T-helper 17 cell (primary cell): ENCODE results near the gene TAF10. TPM values are rescaled to one million over a fixed set of nuclear protein-coding genes. Genes with fewer than 3 reads are reported as not detected.

Experiments
- ATAC-seq: fragments of 150-1000 bp; cut with Tn5 transposase; 2 replicates; pipeline ENCODE4 v1.10.0; 2021; ENCODE audit warnings: mild to moderate bottlenecking, moderate library complexity
- DNase-seq, 3 donors: peaks; one replicate each; pipeline versions ENCODE4 v3.0.0 to v3.0.0-alpha.2; 2020 to 2021
- H3K9me3 ChIP-seq: one replicate; pipeline ENCODE4 v1.7.0; 2013; ENCODE audit warnings: low read length, mild to moderate bottlenecking; ENCODE audit not compliant: control insufficient read depth, poor library complexity, severe bottlenecking
- H3K27ac Mint-ChIP-seq: one replicate; pipeline ENCODE4 v1.8.0; 2022; ENCODE audit warnings: mild to moderate bottlenecking, moderate library complexity, mixed read lengths
- H3K27me3 Mint-ChIP-seq: one replicate; pipeline ENCODE4 v1.8.0; 2022; ENCODE audit warnings: mixed read lengths
- H3K36me3 Mint-ChIP-seq: one replicate; pipeline ENCODE4 v1.8.0; 2022; ENCODE audit warnings: low read depth, mixed read lengths
- H3K4me1 Mint-ChIP-seq: one replicate; pipeline ENCODE4 v1.8.0; 2022; ENCODE audit warnings: mild to moderate bottlenecking, mixed read lengths
- H3K4me3 Mint-ChIP-seq: one replicate; pipeline ENCODE4 v1.8.0; 2022; ENCODE audit warnings: mild to moderate bottlenecking, moderate library complexity, mixed read lengths
- total RNA-seq, 4 donors: library from RNA in 2 of 4; stranded (reverse) in 2 of 4; gene quantifications; one replicate each; pipeline ENCODE4 v1.2.3 and lab custom pipeline; 2022 to 2026

TAF10 gene
- total RNA-seq, 2 donors from 2014 or later: 124 to 132 TPM

DNA sequence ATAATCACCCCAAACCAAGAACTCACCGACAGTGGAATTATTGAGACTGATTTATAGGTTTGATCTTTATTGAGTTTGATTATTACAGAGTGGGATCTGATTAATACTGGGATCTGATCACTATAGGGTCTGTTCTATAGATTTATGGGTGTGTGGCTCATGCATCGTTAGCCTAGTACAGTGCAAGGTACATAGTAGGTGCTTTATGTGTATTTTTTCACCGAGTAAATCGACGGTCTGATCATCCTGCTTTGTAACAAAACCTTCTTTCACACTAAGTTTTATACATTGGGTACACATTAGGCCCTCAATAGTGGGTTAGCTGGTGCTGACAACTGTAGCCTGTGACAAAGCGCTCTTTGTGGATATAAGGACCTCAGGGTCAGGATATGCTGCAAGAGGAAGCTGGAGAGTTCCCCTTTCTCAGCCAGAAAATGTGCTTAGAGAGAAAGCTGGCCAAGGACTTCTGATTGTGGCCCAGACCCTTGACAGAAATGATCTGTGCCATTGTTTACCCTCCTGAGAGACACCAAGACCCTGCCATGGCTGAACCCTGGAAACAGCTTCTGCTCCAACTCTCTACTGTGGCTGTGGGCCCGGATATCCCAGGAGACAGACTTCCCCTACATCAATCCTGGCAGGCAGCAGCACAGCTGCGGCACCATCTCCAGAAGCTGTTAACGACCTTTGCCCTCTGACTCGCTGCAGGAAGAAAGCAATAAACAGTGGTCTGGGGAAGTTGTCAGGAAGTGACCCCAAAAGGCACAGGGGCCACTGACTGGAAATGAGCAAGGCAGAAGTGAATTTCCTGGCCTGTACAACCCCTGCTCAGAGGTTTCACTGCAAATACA is 23.3 kb upstream of the TAF10 start:
- H3K9me3 ChIP-seq: no peaks in the 10 kb centered on the region
- Mint-ChIP-seq H3K36me3 (no peaks in the 10 kb centered on the region), H3K27me3 (no peaks in the 10 kb centered on the region), H3K4me3 (no peak overlapping the region), H3K4me1 (peaks cover 10% of the 10 kb centered on the region), H3K27ac (no peak overlapping the region)
- DNase-seq: no peak
- ATAC-seq: no peak

DNA sequence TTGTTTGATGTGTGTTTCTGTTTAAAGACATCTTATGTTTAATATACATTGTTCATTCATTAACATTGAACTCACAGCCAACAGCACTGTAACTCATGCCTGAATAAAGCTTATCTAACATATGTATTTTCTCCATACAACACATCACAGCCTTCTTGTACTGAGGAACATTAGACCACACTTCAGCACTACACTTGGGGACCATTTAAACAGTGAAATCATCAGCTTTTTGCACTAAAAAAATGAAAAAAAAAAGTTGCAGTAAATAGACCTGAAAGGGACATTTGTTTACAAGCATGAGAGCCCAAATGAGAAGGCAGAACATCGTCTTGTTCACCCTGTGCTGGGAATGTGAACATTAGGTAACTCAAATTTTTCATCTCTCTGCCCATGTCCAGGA is 22.5 kb upstream of the TAF10 start:
- no peak overlapping the region for H3K27ac Mint-ChIP-seq
- H3K36me3 Mint-ChIP-seq: no peaks in the 10 kb centered on the region
- no peaks in the 10 kb centered on the region for H3K27me3 Mint-ChIP-seq
- H3K4me3 Mint-ChIP-seq: no peak overlapping the region
- ATAC-seq (no peak), DNase-seq (no peak)
- no peaks in the 10 kb centered on the region for H3K9me3 ChIP-seq
- peaks cover 10% of the 10 kb centered on the region for H3K4me1 Mint-ChIP-seq

DNA sequence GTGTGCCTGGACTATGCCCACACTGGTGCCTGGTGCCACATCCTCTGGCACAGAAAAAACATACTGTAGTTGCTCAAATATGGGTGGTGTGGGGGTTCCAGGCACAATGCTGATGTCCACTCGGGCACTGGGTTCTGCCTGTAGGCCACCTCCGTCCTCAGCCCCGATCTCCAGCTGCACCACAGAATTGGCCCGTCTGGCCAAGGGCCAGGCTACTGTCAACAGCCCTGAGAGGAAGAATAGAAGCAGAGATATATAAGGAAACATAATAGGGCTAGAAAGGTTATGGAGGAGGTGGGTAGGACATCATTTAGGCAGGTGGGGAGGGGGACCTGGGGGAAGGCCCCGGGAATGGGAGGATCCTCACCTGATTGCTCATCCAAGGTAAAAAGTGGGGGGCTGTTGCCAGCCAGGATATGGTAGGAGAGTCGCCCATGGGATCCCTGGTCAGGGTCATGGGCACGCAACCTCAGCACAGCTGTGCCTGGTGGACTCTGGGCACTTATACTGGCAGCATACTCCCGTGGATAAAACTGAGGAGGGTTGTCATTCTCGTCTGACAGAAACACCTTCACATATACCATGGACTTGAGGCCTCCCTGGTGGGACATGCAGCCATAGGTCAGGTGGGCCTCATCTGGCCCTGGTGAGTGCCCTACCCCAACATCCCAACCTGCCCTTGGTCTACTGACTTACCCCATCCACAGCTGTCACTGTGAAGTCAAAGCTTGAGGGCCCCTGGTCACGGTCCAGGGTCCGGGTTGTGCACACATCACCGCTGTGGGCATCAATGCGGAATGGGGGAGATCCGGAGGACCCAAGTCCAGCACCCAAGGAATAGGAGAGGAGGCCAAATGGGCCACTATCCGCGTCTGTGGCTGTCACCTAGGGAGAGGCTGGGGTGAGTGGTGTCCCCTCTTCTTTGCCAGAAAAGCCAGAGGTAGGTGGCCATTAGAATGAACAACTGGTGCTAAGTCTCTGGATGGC is 21.7 kb upstream of the TAF10 start:
- no peaks in the 10 kb centered on the region for H3K9me3 ChIP-seq
- H3K4me1 Mint-ChIP-seq: peaks cover 6% of the 10 kb centered on the region
- no peak overlapping the region for H3K27ac Mint-ChIP-seq

DNA sequence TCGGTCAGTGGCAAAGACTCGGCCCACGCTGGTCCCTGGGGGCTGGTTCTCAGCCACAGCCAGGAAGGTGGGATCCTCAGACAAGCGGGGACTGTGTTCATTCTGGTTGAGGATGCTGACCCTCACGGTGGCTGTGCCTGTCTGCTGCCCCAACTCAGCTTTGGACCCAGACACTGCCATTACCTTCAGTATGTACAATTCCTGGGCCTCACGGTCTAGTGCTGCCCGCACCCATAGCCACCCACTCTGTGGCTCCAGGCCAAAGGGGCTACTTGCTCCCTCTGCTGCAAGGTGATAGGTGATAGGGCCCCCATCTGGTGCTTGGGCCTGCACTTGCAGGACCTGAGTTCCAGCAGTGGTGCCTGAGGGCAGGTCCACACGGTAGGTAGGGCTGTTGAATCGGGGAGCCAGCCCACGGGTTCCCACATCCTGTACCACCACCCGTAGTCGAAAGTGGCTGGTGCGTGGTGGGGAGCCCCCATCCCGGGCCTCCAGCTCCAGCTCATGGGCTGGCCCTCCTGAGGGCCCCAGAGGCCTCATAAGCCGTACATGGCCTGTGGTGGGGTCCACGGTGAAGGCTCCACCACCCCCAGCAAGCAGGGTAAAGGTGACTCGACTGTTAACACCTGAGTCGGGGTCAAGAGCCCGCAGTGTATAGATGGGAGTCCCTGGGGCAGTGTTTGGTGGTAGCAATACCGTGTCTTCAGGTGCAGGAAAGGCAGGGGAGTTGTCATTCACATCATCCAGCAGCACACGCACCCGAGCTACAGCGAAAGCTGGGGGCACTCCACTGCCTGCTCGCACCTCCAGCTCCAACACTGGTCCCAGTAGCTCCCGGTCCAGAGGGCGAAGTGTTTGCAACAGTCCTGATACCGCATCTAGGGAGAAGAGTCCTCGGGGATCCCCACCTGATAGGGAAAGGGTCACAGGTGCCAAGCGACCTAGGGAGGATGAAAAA is 20.4 kb upstream of the TAF10 start:
- DNase-seq (no peak), ATAC-seq (no peak)
- H3K9me3 ChIP-seq: no peaks in the 10 kb centered on the region
- Mint-ChIP-seq H3K27ac (no peak overlapping the region), H3K4me3 (no peak overlapping the region), H3K36me3 (peaks cover 4% of the 10 kb centered on the region), H3K27me3 (no peaks in the 10 kb centered on the region), H3K4me1 (peaks cover 16% of the 10 kb centered on the region)

More for the DNA sequence above, 21.7 kb upstream of the TAF10 start:
- H3K4me3 Mint-ChIP-seq: no peak overlapping the region
- DNase-seq (no peak), ATAC-seq (no peak)
- no peaks in the 10 kb centered on the region for H3K27me3 Mint-ChIP-seq
- no peaks in the 10 kb centered on the region for H3K36me3 Mint-ChIP-seq

DNA sequence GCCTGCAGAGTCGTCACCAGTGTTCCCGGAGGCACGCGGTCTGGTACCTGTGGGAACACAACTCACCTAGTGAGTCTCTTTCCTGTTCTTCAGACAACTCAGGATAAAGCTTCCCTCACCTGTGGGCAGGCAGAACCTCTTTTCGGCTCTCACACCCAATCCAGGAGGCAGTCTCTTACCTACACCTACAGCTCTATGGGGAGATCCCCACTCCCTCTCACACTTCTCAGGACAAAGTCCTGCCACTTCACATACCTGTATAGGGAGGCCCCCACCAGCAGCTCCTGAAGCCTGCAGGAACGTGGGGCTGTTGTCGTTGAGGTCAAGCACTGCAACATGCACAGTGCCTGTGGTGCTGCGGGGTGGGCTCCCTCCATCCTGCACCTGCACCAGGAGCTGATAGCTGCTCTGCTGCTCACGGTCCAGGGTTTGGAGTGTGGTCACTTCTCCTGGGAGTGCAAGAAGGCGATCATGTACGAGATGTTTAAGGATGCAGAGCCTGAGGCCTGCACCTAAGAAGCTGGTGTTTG is 19.4 kb upstream of the TAF10 start:
- no peaks in the 10 kb centered on the region for H3K27me3 Mint-ChIP-seq
- peaks cover 4% of the 10 kb centered on the region for H3K36me3 Mint-ChIP-seq
- peak overlapping the region; percentile 29 for H3K27ac Mint-ChIP-seq
- H3K4me3 Mint-ChIP-seq: no peak overlapping the region
- DNase-seq: no peak
- ATAC-seq: no peak
- no peaks in the 10 kb centered on the region for H3K9me3 ChIP-seq
- peaks cover 18% of the 10 kb centered on the region for H3K4me1 Mint-ChIP-seq

DNA sequence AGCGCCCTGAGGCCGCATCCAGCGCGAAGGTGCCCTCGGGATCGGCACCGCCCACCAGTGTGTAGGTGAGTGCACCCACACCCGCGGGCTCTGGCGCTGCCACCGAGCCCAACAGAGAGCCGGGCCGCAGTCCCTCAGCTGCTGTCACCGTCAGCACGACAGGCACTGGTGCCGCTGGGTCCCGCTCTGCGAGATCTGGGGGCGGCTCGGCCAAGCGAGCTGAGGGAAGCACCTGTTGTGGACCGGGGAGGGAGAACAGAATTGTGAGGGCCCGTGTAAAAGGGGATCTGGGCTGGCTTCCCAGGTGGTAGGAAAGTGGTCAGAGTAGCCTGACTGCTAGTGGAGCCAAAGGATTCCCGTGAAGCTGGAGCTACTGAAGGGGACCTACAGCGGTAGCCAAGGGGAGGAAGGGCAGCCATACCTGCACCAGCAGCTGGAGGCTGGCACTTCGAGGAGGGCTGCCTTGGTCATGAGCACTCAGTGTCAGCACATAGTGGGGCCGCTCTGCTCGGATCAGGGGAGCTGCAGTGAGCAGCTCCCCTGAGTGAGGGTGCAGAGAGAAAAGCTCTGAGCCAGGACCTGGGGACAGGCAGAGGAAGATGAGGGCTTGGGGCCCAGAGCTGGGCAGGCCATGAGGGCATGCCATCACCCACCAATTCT is 18.7 kb upstream of the TAF10 start:
- no peaks in the 10 kb centered on the region for H3K9me3 ChIP-seq
- Mint-ChIP-seq H3K4me3 (no peak overlapping the region), H3K36me3 (peaks cover 4% of the 10 kb centered on the region), H3K27me3 (no peaks in the 10 kb centered on the region), H3K4me1 (peaks cover 19% of the 10 kb centered on the region), H3K27ac (peak overlapping the region; percentile 29)
- DNase-seq (no peak), ATAC-seq (no peak)

DNA sequence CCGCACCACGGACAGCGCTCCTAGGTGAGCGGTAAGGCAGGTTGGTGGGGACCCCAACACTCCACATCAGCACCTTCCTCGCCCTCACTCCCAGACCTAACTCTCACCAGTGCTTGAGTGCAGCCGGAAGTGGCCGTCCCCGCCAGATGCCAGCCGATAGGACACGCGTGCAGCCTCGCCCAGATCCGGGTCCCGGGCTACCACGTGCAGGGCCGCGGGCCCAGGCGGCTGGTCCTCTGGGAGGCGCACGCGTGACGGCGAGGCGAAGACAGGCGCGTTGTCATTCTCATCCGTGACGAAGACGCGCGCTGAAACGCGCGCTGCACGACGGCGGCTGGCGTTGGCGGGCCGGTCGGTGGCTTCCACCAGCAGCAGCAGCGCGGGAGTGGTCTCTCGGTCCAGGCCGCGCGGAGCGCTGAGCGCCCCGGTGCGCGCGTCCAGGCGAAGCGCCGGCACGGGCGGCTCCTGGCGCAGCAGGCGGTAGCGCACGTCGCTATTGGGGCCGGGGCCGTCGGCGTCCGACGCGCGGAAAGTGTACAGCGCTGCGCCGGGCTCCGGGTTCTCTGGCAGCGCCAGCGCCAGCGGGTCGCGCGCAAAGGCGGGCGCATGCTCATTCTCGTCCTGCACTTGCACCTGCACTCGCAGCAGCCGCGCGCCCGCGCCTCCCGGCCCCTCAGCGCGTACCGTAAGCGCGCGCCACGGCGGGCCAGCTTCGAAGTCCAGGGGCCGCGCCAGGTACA is 18.0 kb upstream of the TAF10 start:
- ATAC-seq (no peak), DNase-seq (no peak)
- peaks cover 4% of the 10 kb centered on the region for H3K36me3 Mint-ChIP-seq
- H3K4me3 Mint-ChIP-seq: no peak overlapping the region
- peaks cover 19% of the 10 kb centered on the region for H3K4me1 Mint-ChIP-seq
- H3K27me3 Mint-ChIP-seq: no peaks in the 10 kb centered on the region
- no peaks in the 10 kb centered on the region for H3K9me3 ChIP-seq
- no peak overlapping the region for H3K27ac Mint-ChIP-seq

DNA sequence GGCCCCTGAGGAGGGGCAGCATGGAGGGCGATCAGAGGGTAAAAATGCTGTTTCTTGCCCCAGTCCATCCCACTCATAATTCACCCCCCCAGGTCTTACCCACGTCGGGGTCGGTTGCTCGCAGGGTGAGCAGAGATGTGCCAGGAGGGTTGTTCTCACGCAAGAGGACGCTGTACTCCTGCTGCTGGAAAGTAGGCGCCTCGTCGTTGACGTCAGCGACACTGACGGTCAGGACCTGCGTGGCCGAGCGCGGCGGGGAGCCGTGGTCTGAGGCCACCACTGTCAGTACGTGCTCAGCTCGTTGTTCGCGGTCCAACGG is 17.5 kb upstream of the TAF10 start:
- DNase-seq (no peak), ATAC-seq (no peak)
- Mint-ChIP-seq H3K36me3 (peaks cover 4% of the 10 kb centered on the region), H3K4me3 (no peak overlapping the region), H3K27ac (no peak overlapping the region), H3K4me1 (peaks cover 19% of the 10 kb centered on the region), H3K27me3 (no peaks in the 10 kb centered on the region)
- H3K9me3 ChIP-seq: no peaks in the 10 kb centered on the region

DNA sequence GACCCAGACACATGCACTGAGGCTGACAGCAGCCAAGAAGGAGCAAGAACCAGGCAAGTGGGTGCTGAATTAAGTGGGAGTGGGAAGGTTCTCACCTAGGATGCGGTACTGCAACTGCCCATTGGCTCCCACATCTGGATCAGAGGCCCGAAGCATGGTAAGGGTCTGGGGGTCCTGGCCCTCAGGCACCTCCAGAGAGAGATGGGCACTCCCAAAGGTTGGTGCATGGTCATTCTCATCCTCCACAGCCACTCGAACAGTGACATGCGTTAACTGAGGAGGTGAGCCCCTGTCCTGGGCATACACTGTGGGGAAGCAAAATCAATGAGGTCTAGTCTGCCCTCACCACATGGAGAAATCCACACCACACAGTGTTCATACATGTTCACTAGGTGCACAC is 16.5 kb upstream of the TAF10 start:
- H3K27ac Mint-ChIP-seq: no peak overlapping the region
- H3K27me3 Mint-ChIP-seq: no peaks in the 10 kb centered on the region
- H3K4me1 Mint-ChIP-seq: peaks cover 19% of the 10 kb centered on the region
- H3K9me3 ChIP-seq: no peaks in the 10 kb centered on the region
- H3K4me3 Mint-ChIP-seq: no peak overlapping the region
- peaks cover 4% of the 10 kb centered on the region for H3K36me3 Mint-ChIP-seq
- ATAC-seq (no peak), DNase-seq (no peak)

DNA sequence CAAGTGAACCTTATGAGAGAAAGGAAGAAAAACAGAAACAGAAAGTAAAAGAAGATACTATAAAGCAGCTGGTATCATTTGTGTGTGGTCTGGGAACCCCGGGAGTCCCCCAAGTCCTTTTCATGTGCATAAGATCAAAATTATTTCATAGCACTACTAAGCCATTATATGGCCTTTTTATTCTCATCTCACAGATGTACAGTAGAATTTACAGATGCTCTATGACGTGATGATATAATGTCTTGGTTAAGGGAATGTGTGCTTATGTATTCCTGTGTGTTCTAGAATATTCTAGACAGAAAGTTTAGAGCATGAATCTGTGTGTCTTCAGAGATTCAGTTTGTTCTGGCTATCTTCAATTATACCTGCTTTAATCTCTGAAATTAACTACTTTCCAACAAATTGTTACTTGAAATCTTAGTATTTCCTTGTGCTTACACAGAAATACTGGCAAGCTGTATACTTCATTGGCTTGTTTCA is 15.8 kb upstream of the TAF10 start:
- peak overlapping the region; percentile 69 for H3K27ac Mint-ChIP-seq
- ATAC-seq (peak; percentile 81), DNase-seq (no peak)
- no peaks in the 10 kb centered on the region for H3K9me3 ChIP-seq
- H3K27me3 Mint-ChIP-seq: no peaks in the 10 kb centered on the region
- peak overlapping the region; percentile 69 for H3K4me3 Mint-ChIP-seq
- H3K36me3 Mint-ChIP-seq: peaks cover 4% of the 10 kb centered on the region
- peaks cover 19% of the 10 kb centered on the region for H3K4me1 Mint-ChIP-seq

DNA sequence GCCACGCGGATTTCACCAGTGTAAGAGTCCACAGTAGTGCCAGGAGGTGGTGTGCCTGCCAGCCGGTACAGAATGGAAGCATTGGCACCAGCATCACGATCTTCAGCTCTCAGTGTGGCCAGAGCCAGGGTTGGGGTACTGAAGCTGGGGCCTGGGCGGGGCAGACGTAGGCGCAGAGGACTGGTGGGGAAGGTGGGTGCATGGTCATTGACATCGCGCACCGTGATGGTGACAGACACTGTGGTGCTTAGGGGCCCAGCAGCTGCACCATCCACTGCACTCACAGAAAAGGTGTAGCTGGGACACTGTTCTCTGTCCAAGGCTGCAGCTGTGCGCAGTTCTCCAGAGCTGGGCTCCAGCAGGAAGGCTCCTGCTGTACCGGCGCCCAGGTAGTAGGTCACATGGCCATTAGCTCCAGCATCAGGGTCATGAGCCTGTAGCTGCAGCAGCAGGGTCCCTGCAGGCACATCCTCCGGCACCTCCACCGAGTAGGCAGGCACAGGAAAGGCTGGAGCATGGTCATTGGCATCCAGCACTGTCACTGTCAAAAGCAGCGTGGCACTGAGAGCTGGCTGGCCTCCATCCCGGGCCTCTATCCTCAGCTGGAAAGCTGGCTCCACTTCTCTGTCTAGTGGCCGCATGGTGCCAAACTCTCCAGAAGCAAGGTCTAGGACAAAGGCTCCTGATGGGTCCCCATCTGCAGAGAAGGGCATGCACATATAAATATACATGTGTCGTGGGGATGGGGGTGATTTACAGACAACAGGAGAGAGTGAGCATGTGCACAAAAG is 15.2 kb upstream of the TAF10 start:
- peak overlapping the region; percentile 69 for H3K4me3 Mint-ChIP-seq
- H3K27ac Mint-ChIP-seq: peak overlapping the region; percentile 69
- DNase-seq (no peak), ATAC-seq (no peak)
- no peaks in the 10 kb centered on the region for H3K9me3 ChIP-seq
- peaks cover 4% of the 10 kb centered on the region for H3K36me3 Mint-ChIP-seq
- H3K27me3 Mint-ChIP-seq: no peaks in the 10 kb centered on the region
- peaks cover 17% of the 10 kb centered on the region for H3K4me1 Mint-ChIP-seq
